Loucy (cell line): ENCODE data around the gene PKP2.

Experiments
- CTCF ChIP-seq: fragments of 200-600 bp; sonication (generic); conservative IDR thresholded peaks from 2 replicates; pipeline ENCODE4 v1.5.1; 2014; ENCODE audit warnings: mild to moderate bottlenecking, antibody characterized with exemption, low read length
- EZH2phosphoT487 ChIP-seq: fragments of 200-600 bp; IDR thresholded peaks from 2 replicates; pipeline ENCODE4 v1.6.1; 2018; ENCODE audit warnings: antibody characterized with exemption, mild to moderate bottlenecking, moderate library complexity, borderline replicate concordance

GRCh38 chr12:32773691-32774090 lies 122.9 kb downstream of the PKP2 start:
- TF ChIP-seq CTCF (no peak), EZH2phosphoT487 (no peak)
